ENCODE results near the gene RASSF1. TPM values are rescaled to one million over a fixed set of nuclear protein-coding genes. Genes with fewer than 3 reads are reported as not detected.

RASSF1 gene
- total RNA-seq, 2 experiments from 2014 or later = 33.0 to 36.0 TPM

DNA sequence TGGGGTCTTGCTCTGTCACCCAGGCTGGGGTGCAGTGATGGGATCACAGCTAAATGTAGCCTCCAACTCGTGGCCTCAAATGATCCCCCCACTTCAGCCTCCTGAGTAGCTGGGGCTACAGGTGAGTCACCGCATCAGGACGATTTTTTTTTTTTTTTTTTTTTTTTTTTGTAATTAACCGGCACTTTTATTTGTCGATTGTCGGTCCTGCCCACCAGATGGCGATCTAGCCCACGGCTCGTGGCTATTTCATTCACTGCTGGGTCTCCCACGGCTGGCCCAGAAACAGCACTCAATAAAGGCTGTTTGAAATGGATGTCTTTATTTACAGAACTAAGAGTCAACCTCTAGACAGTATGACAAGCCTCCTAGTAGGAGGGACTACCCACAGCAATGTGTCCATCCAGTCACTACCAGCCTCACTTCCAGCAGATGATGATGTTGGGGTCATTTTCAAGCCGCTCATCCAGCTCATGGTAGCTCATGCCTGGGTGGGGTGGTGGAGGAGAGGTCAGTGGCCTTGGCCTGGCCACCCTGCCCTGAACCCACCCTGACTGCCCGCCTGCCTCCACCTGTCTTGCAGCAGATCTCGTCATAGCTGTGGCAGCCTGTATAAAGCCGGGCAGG lies 6.7 kb upstream of the RASSF1 start:
- H3K4me1 ChIP-seq (ENCODE audit: insufficient read depth, low read length, poor library complexity, severe bottlenecking) = peaks cover 33% of the 10 kb centered on the region
- ChIA-PET POLR2A (interaction anchor here (0.9 to 2.0 kb wide), 2 partner anchors 10 to 11 kb away, joined by 4 to 8 read pairs; no protein-coding TSS in a partner anchor), CTCF (ENCODE audit: unreplicated experiment) (interaction anchor here (1.0 kb wide), 1 partner anchor 9 kb away, joined by 3 read pairs; no protein-coding TSS in a partner anchor)
- no peaks in the 10 kb centered on the region for H3K9me3 ChIP-seq (ENCODE audit: low read length)
- peaks cover 9% of the 10 kb centered on the region; the same call in 1 of the 2 replicates for H3K36me3 ChIP-seq (ENCODE audit: insufficient read depth, low read length)
- TF ChIP-seq, protein P1, sequence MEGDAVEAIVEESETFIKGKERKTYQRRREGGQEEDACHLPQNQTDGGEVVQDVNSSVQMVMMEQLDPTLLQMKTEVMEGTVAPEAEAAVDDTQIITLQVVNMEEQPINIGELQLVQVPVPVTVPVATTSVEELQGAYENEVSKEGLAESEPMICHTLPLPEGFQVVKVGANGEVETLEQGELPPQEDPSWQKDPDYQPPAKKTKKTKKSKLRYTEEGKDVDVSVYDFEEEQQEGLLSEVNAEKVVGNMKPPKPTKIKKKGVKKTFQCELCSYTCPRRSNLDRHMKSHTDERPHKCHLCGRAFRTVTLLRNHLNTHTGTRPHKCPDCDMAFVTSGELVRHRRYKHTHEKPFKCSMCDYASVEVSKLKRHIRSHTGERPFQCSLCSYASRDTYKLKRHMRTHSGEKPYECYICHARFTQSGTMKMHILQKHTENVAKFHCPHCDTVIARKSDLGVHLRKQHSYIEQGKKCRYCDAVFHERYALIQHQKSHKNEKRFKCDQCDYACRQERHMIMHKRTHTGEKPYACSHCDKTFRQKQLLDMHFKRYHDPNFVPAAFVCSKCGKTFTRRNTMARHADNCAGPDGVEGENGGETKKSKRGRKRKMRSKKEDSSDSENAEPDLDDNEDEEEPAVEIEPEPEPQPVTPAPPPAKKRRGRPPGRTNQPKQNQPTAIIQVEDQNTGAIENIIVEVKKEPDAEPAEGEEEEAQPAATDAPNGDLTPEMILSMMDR (conservative IDR thresholded peaks at IDR 0.05; ENCODE audit: low read length) = peak; percentile 81
- no peak for TF ChIP-seq EZH2phosphoT487 (IDR thresholded peaks at IDR 0.05; ENCODE audit: borderline replicate concordance, low read depth, low read length)
- no peak overlapping the region for H2AFZ ChIP-seq (ENCODE audit: low read length)
- H4K20me1 ChIP-seq (ENCODE audit: insufficient read depth, low read length) = no peaks in the 10 kb centered on the region
- H3K79me2 ChIP-seq (ENCODE audit: insufficient read depth, low read depth, low read length) = peaks cover 8% of the 10 kb centered on the region; the same call in 1 of the 2 replicates
- intact Hi-C loops (cut with micrococcal nuclease; ENCODE audit: unreplicated experiment) = loop anchor here (1.0 to 2.0 kb wide), 2 partner anchors 41 to 196 kb away; no protein-coding TSS in a partner anchor
- BruUV-seq (replicated peaks) = no TSS peak
- H3K4me3 ChIP-seq (ENCODE audit: low read depth, low read length, poor library complexity, severe bottlenecking) = no peak overlapping the region
- peak; percentile 80 for DNase-seq (ENCODE audit: low spot score)
- no peaks in the 10 kb centered on the region for H3K9me2 ChIP-seq (ENCODE audit: insufficient read depth, low read length)
- no peak overlapping the region for H3K4me2 ChIP-seq (ENCODE audit: low read length)
- no peak overlapping the region for H3K27ac ChIP-seq (ENCODE audit: low read depth, low read length, poor library complexity, severe bottlenecking)

DNA sequence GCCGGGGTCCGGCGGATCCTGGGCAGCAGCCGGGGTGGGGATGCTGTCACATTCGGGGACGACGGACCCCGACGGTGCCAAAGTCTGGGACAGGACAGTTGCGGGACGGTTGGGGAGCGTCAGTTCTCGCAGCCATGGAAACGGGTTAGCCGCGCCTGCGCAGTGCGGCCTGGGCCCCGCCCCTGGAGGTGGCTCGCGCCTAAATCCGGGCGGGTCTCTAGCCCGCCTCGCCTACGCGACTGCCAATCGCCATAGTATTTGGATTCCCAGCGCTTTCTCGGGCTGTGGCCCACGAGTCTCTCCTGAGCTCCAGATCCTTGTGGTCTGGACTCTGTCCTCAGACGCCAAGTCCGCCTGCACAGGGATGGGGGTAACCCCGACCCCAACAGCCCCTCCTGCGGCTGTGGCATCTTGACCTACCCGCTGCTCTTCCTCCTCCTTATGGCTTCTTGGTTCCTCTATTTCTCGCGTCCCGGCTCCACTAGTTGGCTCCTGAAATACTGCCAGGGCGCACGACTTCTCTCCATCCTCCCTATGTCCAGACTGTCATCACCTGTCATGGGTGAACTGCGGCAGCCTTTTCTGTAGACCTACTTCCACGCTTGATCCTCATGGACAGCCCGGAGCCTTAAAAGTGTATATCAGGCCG lies 5.1 kb upstream of the RASSF1 start, which contains the start of gene ZMYND10:
ZMYND10 (minus strand) TSS at position 147 of the 649 bp plus-strand sequence. CDS start 153 bp downstream, outside the sequence.
- Histone ChIP-seq H3K79me2 (ENCODE audit: insufficient read depth, low read depth, low read length) (peaks cover 8% of the 10 kb centered on the region; the same call in 1 of the 2 replicates), H3K4me2 (ENCODE audit: low read length) (peak within 1 kb of the TSS; percentile 73), H3K4me3 (ENCODE audit: low read depth, low read length, poor library complexity, severe bottlenecking) (peak within 1 kb of the TSS; percentile 47), H3K36me3 (ENCODE audit: insufficient read depth, low read length) (peaks cover 9% of the 10 kb centered on the region; the same call in 1 of the 2 replicates), H3K9me2 (ENCODE audit: insufficient read depth, low read length) (no peaks in the 10 kb centered on the region), H3K9me3 (ENCODE audit: low read length) (no peaks in the 10 kb centered on the region), H3K27ac (ENCODE audit: low read depth, low read length, poor library complexity, severe bottlenecking) (no peak within 1 kb of the TSS), H3K4me1 (ENCODE audit: insufficient read depth, low read length, poor library complexity, severe bottlenecking) (peaks cover 30% of the 10 kb centered on the region), H2AFZ (ENCODE audit: low read length) (no peak within 1 kb of the TSS; the same call in 1 of the 2 replicates), H4K20me1 (ENCODE audit: insufficient read depth, low read length) (no peaks in the 10 kb centered on the region)
- no peak for TF ChIP-seq EZH2phosphoT487 (IDR thresholded peaks at IDR 0.05; ENCODE audit: borderline replicate concordance, low read depth, low read length)
- TF ChIP-seq, protein P1 (conservative IDR thresholded peaks at IDR 0.05; ENCODE audit: low read length) = no peak
- intact Hi-C loops (cut with micrococcal nuclease; ENCODE audit: unreplicated experiment) = loop anchor here (2.0 kb wide), 1 partner anchor 197 kb away; no protein-coding TSS in a partner anchor
- POLR2A ChIA-PET = interaction anchor here (0.7 kb wide), 1 partner anchor 1597 kb away, joined by 3 read pairs; no protein-coding TSS in a partner anchor
- peak; percentile 70 for DNase-seq (ENCODE audit: low spot score)
- BruUV-seq (replicated peaks) = no TSS peak
- CTCF ChIA-PET (ENCODE audit: unreplicated experiment) = interaction anchor here (1.0 kb wide), 1 partner anchor 9 kb away, joined by 3 read pairs; no protein-coding TSS in a partner anchor
